MM.1S (cell line): ENCODE measurements around the gene CNTN5.

Source experiments
- CTCF ChIP-seq: fragments of 300-600 bp; sonication (generic); IDR thresholded peaks from 2 replicates; pipeline ENCODE4 v1.5.1; 2016; ENCODE audit warnings: antibody characterized with exemption, low read length, mixed read lengths
- EZH2 ChIP-seq: fragments of 300-600 bp; sonication (generic); optimal IDR thresholded peaks from 2 replicates; pipeline ENCODE3; 2017; ENCODE audit warnings: low read depth, mild to moderate bottlenecking, antibody characterized with exemption, low read length, mixed read lengths
- EZH2phosphoT487 ChIP-seq: fragments of 300-600 bp; sonication (generic); IDR thresholded peaks from 2 replicates; pipeline ENCODE4 v1.6.1; 2018; ENCODE audit warnings: antibody characterized with exemption, low read length

GRCh38 chr11:99320769-99321290 is 300.1 kb downstream of the CNTN5 start:
- TF ChIP-seq CTCF (no peak), EZH2 (no peak), EZH2phosphoT487 (no peak)
